Stomach smooth muscle (tissue), 2 donors: ENCODE results near the gene DBF4B.

Experiments used
- H3K27ac ChIP-seq: one replicate; pipeline ENCODE4 v1.7.0; 2013; ENCODE audit warnings: mild to moderate bottlenecking, low read length, inconsistent platforms
- H3K27me3 ChIP-seq, 2 donors: one replicate each; pipeline ENCODE4 v1.7.0; 2013; ENCODE audit warnings: low read length in 2 of 2; ENCODE audit not compliant: insufficient read depth in 2 of 2, control insufficient read depth in 1 of 2
- H3K36me3 ChIP-seq, 2 donors: one replicate each; pipeline ENCODE4 v1.7.0; 2013; ENCODE audit warnings: low read length in 2 of 2; ENCODE audit not compliant: control insufficient read depth in 2 of 2, insufficient read depth in 2 of 2
- H3K4me1 ChIP-seq: one replicate; pipeline ENCODE4 v1.7.0; 2013; ENCODE audit warnings: low read length; ENCODE audit not compliant: control insufficient read depth, insufficient read depth
- H3K4me3 ChIP-seq, 2 donors: one replicate each; pipeline ENCODE4 v1.7.0; 2013; ENCODE audit warnings: low read length in 2 of 2
- H3K9ac ChIP-seq, 2 donors: one replicate each; pipeline ENCODE4 v1.7.0; 2013; ENCODE audit warnings: low read length in 2 of 2, mild to moderate bottlenecking in 1 of 2
- H3K9me3 ChIP-seq, 2 donors: one replicate each; pipeline ENCODE4 v1.7.0; 2013; ENCODE audit warnings: low read length in 2 of 2; ENCODE audit not compliant: control insufficient read depth in 2 of 2
- donor health status: healthy.
- donor health status: Pancreatic carcinoma.

DBF4B gene

GRCh38 chr17:44778656-44779210, 70.3 kb downstream of the DBF4B start:
- Histone ChIP-seq H3K9me3 (no peaks in the 10 kb centered on the region), H3K36me3 (no peaks in the 10 kb centered on the region), H3K4me1 (peaks cover 56% of the 10 kb centered on the region), H3K27me3 (peaks cover 0 to 4% of the 10 kb centered on the region in 2 donors), H3K4me3 (peak overlapping the region; percentile 53 to 72), H3K9ac (no peak overlapping the region), H3K27ac (peak overlapping the region; percentile 79)

GRCh38 chr17:44779211-44780025, 71.0 kb downstream of the DBF4B start:
- peak overlapping the region; percentile 53 to 72 for H3K4me3 ChIP-seq
- H3K27me3 ChIP-seq: no peaks in the 10 kb centered on the region
- H3K9ac ChIP-seq: peak overlapping the region; percentile 58 to 59
- peak overlapping the region; percentile 79 for H3K27ac ChIP-seq
- no peaks in the 10 kb centered on the region for H3K36me3 ChIP-seq
- no peaks in the 10 kb centered on the region for H3K9me3 ChIP-seq
- peaks cover 56% of the 10 kb centered on the region for H3K4me1 ChIP-seq

GRCh38 chr17:44780161-44780560, 71.7 kb downstream of the DBF4B start:
- Histone ChIP-seq H3K4me1 (peaks cover 51% of the 10 kb centered on the region), H3K27ac (peak overlapping the region; percentile 79), H3K4me3 (no peak overlapping the region), H3K36me3 (no peaks in the 10 kb centered on the region), H3K9ac (no peak overlapping the region), H3K9me3 (no peaks in the 10 kb centered on the region), H3K27me3 (no peaks in the 10 kb centered on the region)

GRCh38 chr17:44780845-44781480, 72.5 kb downstream of the DBF4B start:
- Histone ChIP-seq H3K27me3 (no peaks in the 10 kb centered on the region), H3K4me3 (no peak overlapping the region), H3K9me3 (no peaks in the 10 kb centered on the region), H3K9ac (no peak overlapping the region), H3K36me3 (no peaks in the 10 kb centered on the region), H3K27ac (peak overlapping the region; percentile 79), H3K4me1 (peaks cover 51% of the 10 kb centered on the region)

- Histone ChIP-seq H3K27ac (peak overlapping the region; percentile 79), H3K9ac (peak overlapping the region; percentile 35 to 47), H3K4me3 (peak overlapping the region; percentile 0 to 44), H3K27me3 (no peaks in the 10 kb centered on the region), H3K4me1 (peaks cover 51% of the 10 kb centered on the region), H3K36me3 (no peaks in the 10 kb centered on the region), H3K9me3 (no peaks in the 10 kb centered on the region)
Measured at GRCh38 chr17:44781551-44782325, 73.3 kb downstream of the DBF4B start.

- H3K27ac ChIP-seq: peak overlapping the region; percentile 79
Measured at GRCh38 chr17:44782326-44782850, 73.9 kb downstream of the DBF4B start.

GRCh38 chr17:44785921-44786320, 77.5 kb downstream of the DBF4B start:
- Histone ChIP-seq H3K9me3 (no peaks in the 10 kb centered on the region), H3K36me3 (no peaks in the 10 kb centered on the region), H3K27ac (peak overlapping the region; percentile 41)

More at GRCh38 chr17:44782326-44782850, 73.9 kb downstream of the DBF4B start:
- peak overlapping the region; percentile 0 to 44 for H3K4me3 ChIP-seq
- H3K4me1 ChIP-seq: peaks cover 57% of the 10 kb centered on the region
- H3K9ac ChIP-seq: peak overlapping the region in 1 of 2 donors; percentile 35
- no peaks in the 10 kb centered on the region for H3K36me3 ChIP-seq
- H3K27me3 ChIP-seq: no peaks in the 10 kb centered on the region
- H3K9me3 ChIP-seq: no peaks in the 10 kb centered on the region

GRCh38 chr17:44786551-44787081, 78.2 kb downstream of the DBF4B start:
- Histone ChIP-seq H3K27ac (peak overlapping the region; percentile 41), H3K9ac (no peak overlapping the region), H3K36me3 (no peaks in the 10 kb centered on the region), H3K27me3 (no peaks in the 10 kb centered on the region), H3K9me3 (no peaks in the 10 kb centered on the region), H3K4me1 (peaks cover 42% of the 10 kb centered on the region), H3K4me3 (peak overlapping the region in 1 of 2 donors; percentile 44)

More at GRCh38 chr17:44785921-44786320, 77.5 kb downstream of the DBF4B start:
- peaks cover 49% of the 10 kb centered on the region for H3K4me1 ChIP-seq
- no peak overlapping the region for H3K4me3 ChIP-seq
- H3K9ac ChIP-seq: no peak overlapping the region
- no peaks in the 10 kb centered on the region for H3K27me3 ChIP-seq

- Histone ChIP-seq H3K9ac (peak overlapping the region in 1 of 2 donors; percentile 13), H3K36me3 (no peaks in the 10 kb centered on the region), H3K27ac (peak overlapping the region; percentile 41), H3K9me3 (no peaks in the 10 kb centered on the region), H3K4me1 (peaks cover 35% of the 10 kb centered on the region), H3K27me3 (no peaks in the 10 kb centered on the region), H3K4me3 (peak overlapping the region in 1 of 2 donors; percentile 44)
Measured at GRCh38 chr17:44787271-44787940, 78.9 kb downstream of the DBF4B start.
